LoVo (cell line): ENCODE measurements around the gene IPO5.

ENCODE experiments used
- DNase-seq: peaks from one replicate; pipeline ENCODE4 v3.0.0-alpha.2; 2016; ENCODE audit warnings: low spot score

IPO5 gene

GRCh38 chr13:98059276-98059675 is 105.8 kb downstream of the IPO5 start:
- no peak for DNase-seq

GRCh38 chr13:98060282-98060681 is 106.8 kb downstream of the IPO5 start:
- DNase-seq = no peak

GRCh38 chr13:98065468-98065867 is 112.0 kb downstream of the IPO5 start:
- DNase-seq = no peak

DNA sequence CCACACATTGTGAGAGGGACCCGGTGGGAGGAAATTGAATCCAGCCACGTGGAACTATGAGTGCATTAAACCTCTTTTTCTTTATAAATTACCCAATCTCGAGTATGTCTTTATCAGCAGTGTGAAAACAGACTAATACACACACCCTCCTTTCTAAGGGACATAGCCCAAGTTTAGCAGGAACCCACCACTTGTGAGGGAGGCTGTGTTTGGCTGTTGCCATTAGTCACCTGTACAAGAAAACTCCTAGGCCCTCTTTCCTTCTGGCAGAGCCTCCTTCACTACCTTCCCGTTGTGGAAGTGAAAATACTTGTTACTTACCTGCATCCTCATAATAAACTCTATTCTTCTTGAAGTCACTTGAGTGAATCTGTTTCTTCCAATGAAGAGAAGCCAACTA is 113.2 kb downstream of the IPO5 start:
- no peak for DNase-seq

DNA sequence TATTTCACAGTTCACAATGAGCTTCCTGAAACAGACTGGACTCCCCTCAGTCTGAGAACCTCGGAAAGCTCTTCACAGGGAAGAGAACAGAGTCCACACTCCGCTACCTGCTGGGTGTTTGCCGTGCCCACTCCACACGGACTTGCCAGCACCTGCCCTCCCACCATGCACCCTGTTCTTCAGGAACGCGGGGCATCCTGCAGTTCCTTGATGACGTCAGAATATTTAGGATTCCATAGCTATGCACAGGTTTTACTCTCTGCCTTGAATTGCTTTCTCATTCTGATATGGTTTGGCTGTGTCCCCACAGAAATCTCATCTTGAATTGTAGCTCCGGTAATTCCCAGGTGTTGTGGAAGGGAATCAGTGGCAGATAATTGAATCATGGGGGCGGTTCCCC is 115.0 kb downstream of the IPO5 start:
- no peak for DNase-seq

DNA sequence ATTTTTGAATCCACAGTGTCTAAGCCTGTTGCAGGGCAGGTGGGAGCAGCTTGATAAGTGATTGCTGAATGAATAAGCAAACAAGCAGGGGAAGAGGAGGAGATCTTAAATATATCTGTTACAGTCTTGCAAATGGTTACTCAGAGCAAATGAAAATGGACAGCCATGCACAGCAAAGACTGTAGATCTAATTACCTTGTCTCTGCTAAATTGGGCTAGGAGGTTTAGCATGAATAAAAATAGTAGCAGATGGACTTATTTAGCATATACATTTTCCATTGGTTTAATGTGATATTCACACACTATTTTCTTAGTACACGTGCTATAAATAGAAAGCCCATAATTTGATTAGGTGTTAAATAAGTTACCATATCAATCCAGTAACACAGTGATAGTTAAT is 116.5 kb downstream of the IPO5 start:
- no peak for DNase-seq

DNA sequence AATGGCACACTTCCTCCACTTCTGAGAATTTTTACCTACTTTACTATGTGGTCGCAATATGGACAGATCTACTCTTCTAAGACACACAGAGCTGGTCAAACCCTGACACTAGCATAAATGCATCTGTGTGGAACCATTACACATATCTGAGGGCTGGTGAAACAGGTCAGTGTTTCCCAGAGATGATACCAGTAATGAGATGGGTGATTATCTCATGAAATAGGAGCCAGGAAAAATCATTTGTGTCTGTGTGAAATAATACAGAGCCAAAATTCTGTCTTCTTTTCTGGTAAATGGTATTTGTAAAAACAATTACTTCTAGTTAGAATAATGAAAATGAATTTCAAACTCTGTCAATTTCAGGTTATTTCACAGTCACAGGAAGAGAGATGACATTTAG is 117.8 kb downstream of the IPO5 start:
- DNase-seq = no peak

GRCh38 chr13:98072476-98072875 is 119.0 kb downstream of the IPO5 start:
- no peak for DNase-seq
